HG03460 (cell line): ENCODE data around the gene CPNE9.

ENCODE experiments used
- ATAC-seq: cut with Tn5 transposase; IDR thresholded peaks from one replicate; pipeline ENCODE4 v1.9.1; 2021; ENCODE audit not compliant: unreplicated experiment

Gene CPNE9

GRCh38 chr3:9686050-9686550 lies 17.5 kb upstream of the CPNE9 start:
- no peak for ATAC-seq

DNA sequence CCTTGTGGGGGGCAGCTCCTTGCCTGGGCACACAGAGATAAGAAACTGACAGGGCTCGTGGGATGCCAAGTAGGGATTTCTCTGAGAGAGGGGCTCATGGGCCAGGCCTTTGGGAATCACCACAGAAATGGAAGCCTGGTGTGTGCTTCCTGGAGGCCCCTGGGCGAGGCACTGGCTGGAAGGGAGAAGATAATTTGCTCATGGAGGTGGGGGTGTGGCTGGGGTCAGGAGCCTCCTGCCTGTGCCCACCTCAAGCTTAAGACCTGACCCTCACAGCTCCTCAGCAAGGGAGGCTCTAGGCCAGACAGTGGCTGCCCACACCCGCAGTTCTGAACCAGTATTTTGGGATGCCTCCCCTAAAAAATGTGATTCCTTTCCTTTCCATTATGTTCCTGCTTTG lies 16.9 kb upstream of the CPNE9 start:
- ATAC-seq: no peak

- no peak for ATAC-seq
These were observed 16.1 kb upstream of the CPNE9 start for GRCh38 chr3:9687514-9687913.

DNA sequence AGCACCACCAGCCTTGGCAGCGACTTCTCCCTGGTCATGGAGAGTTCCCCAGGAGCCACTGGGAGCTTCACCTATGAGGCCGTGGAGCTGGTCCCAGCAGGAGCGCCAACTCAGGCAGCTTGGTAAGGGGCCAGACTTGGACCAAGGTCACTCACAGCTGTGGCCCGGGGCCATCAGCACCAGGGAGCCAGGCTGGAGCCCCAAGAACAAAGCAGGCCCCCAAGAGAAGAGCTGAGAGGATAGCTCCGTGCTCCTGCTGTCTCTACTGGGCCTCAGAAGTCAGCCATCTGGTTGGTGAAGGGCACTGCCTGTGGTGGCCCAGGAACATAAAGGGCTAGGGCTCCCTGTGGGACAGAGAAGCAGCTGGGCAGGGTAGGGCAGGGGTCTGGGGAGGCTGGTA lies 14.7 kb upstream of the CPNE9 start:
- no peak for ATAC-seq

- ATAC-seq: no peak
These were observed 13.9 kb upstream of the CPNE9 start for GRCh38 chr3:9689757-9690156.

DNA sequence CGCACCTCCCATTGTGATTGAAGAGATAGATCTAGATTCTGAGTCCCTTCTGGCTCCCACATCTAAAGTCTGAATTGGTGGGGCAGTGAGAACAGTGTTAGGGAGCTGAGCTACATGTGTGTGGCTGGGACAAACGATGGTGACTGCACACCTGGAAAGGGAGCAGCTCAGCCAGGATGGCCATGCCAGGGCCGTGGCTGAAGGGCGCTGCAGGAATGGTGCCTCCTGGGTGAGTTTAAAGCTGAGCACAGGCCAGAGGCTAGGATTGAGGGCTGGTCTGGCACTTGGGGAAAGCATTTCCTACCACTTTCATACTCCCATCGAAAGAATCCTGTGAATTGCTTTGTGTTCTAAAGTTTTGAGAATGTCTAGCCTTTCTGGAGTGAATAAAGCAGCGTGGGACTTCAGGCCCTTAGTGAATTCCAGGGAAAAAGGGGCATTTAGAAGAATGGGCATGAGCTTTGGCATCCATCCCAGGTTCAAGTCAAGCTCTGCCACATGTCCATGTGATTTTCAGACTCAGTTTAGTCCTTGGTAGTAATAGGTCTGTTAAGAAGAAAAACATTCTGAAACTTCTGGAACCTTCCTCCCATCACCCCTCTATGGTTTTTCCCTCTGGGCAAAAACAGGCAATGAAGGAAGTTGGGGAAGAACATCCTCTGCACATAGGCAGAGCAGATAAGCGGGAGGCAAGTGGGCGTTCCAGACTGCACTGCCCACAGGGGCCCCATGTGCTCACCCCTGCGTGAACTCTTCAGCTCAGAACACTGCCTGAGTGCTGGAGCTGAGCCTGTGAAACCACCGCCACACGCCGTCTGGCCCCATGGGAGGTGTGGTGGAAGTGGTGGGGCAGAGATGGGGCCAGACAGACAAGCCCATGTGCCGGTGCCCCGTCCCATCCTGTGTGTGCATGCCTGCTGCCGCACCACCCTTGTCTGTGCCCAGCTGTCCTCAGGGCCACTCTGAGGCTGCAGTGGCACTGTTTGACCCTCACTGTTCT lies 12.9 kb upstream of the CPNE9 start:
- ATAC-seq: peak; percentile 98

DNA sequence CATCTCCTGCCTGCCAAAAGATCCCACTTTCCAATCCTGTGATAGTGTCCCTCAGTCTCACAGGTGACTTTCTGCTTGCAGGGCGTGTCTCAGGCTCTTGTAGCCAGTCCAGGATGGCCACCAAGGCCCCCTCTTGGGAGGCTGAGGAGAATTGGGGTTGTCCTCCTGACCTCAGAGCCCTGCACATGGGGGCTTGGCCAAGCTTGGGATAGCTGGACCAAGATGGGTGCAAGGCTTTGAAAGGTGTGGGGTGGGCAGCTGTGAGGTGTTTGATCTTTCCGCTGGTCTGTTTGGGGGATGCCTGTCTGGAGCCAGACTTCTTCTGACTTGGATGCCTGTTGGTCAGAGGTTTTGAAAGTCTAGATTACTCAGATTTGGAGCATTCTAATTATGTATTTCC lies 12.0 kb upstream of the CPNE9 start:
- no peak for ATAC-seq

- no peak for ATAC-seq
These were observed 11.2 kb upstream of the CPNE9 start for GRCh38 chr3:9692416-9692815.

DNA sequence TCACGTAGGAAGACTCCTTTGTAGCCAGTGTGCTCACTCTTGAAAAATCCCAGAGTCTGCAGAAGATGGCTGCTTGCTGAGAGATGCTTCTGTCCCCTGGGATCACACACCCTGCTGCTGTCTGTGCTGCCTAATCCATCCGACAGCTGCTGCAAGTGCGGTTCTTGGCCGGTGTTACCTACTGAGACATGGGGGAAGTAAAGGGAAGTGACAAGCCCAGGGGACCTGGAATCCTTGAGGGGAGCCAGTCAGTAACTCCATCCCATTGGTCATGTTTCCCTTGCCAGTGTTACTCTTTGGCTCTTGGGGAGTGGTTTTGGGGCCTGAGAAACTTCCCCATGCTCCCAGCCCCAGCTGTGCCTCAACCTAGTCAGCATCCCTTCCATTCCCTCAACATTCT lies 8.3 kb upstream of the CPNE9 start:
- ATAC-seq: no peak

DNA sequence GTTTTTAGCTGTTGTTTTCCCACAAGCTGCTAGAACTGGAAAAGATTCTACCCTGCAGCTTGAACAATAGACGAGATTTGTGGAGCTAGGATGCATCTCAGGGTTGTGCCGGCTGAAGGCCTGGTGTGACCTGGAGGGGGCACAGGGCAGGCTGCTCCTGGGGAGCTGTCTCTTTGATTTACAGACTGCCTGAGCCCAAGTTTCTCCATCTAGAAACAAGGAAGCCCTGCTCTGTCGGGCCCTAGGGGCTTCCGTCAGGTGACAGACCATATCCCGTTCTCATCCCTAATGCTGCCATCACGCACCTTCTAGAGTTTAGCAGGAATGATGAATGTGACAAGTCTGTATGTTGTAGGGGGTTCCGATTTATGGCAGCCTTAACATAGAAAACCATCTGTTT lies 7.9 kb upstream of the CPNE9 start:
- no peak for ATAC-seq

GRCh38 chr3:9696480-9697220 lies 7.0 kb upstream of the CPNE9 start:
- ATAC-seq: no peak

- no peak for ATAC-seq
These were observed 5.7 kb upstream of the CPNE9 start for GRCh38 chr3:9697892-9698291.

DNA sequence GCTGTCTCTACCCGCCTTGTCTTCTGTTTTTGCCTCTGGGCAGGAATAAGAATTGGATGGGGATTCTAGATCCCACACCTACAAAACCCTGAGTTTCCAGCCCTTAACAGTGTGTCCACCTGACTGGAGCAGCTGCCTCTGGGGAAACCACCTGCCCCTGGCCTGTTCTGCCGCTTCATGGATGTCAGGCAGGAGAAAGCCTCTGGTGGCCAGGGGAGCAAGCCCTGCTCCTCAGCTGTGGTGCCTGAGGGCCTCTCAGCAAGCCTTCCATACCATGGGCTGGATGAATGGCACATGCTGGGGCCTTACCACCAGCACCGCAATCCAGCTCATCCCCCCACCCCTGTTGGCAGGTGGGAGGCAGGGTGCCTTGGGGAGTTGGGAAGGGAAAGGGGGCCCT lies 5.3 kb upstream of the CPNE9 start:
- no peak for ATAC-seq

DNA sequence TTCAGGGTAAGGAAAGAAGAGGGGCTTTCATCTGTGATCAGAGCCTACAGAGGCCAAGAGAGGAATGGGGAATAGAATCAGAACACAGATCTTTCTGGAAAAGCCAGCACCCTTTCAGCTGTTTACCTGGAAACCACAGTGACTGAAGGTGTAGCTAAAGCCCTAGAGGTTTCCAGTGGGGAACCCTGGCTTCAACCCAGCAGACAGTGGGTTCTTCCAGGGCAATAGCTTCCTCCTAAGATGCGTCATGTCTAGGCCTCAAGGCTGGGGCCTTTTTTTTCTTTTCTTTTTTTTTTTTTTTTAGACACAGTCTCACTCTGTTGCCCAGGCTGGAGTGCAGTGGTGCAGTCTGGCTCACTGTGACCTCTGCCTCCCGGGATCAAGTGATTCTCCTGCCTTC lies 3.1 kb upstream of the CPNE9 start:
- ATAC-seq: no peak

- ATAC-seq: no peak
These were observed 2.6 kb upstream of the CPNE9 start for GRCh38 chr3:9701006-9701405.

- no peak for ATAC-seq
These were observed 1.9 kb upstream of the CPNE9 start for GRCh38 chr3:9701711-9702110.

- no peak for ATAC-seq
These were observed 393 bp upstream of the CPNE9 start for GRCh38 chr3:9703240-9703639.

DNA sequence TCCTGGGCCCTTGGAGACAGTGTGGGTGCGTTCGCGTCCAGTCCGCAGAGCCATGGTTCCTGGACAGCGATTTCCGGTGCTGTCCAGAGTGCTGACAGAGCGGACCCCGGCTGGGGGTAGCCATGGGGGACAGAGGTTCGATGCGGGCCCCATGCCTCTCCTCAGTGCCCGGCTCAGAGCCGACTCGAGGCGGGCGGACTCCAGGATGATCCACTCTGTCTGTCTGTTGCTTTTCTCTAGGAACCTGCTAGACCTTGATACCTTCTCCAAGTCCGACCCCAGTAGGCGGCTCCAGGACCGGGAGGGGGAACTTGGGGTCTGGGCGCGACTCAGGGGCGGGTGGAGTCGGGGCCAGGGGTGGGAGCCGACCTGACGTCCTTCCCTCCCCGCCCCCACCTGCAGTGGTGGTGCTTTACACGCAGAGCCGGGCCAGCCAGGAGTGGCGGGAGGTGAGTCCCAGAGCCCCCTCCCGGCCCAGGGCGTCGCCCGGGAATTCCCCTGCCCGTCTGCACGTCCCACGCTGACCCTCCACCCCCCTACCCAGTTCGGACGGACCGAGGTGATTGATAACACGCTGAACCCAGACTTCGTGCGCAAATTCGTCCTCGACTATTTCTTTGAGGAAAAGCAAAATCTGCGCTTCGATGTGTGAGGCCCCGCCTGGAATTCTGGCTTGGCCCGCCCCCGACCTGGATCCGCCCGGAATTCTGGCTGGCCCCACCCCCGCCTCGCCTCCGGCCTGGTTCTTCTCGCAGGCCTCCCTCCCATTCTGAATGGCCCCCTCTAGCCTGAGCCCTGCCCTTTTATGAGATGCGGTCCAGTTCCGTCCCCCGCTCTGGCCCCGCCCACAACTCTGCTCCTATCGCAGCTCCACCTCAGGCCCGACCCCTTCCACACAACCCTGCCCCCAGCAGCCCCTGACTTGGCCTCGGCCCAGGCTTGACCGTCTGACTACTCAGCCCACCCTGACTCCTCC lies 1.0 kb downstream of the CPNE9 start:
- no peak for ATAC-seq

DNA sequence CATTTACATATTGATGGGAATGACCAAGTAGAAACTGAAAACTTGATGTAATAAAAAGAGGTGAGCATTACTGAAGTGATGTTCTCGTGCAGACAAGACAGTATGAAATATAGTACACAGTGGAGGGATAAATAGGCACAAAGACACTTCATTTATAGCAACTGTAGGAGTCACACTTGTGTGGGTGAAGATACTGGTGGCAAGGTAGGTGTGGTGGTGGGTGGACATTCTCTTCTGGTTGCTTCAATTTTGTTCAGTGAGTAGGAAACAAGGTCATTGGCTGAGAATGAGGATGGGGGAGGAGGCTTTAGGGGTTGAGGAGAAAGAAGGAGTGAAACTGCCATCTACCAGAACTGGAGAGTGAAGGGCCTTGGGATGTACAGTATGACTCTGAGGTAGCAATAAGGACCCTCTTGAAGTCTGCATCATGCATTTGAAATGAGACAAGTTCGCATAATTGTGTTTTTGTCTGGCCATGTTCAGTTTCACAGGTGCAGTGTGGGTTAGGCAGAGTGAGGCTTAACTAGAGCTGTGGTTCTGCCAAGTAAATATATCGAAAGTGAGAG lies 6.6 kb downstream of the CPNE9 start:
- ATAC-seq: no peak

DNA sequence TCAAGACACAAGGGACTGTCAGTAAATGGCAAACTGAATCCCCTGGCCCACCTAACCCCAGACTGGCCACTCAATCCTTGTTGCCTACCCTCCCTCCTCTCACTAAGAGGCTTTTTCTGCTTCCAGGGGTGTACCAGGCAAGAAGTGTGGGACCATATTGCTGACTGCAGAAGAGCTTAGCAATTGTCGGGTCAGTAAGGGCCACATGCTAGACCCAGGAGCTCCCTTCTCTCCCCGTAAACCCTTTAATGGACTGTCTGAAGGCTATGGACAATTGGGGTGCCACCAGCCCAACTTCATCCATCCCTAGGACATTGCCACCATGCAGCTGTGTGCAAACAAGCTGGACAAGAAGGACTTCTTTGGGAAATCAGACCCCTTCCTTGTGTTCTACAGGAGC lies 8.8 kb downstream of the CPNE9 start:
- no peak for ATAC-seq

DNA sequence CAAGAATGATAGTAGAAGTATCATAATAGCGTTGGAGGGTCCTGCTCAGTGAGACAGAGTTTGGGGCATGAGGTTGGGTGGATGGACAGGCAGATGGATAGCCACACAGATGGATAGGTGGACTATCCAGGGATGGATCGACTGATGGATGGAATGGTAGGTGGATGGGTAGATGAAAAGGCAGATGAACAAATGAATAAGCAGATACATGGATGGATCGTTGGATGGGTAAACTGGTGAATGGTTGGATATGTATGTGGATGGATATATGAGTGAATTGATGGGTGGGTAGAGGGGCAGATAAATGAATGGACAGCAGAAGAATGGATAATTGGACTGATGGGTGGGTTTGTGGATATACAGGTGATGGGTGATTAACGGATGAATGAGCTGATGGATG lies 9.5 kb downstream of the CPNE9 start:
- no peak for ATAC-seq
